Trophoblast cell (in vitro differentiated cells and primary cell): Measurements from ENCODE around the gene FIGNL2.

Experiments
- DNase-seq, 2 donors: peaks; one replicate each; pipeline ENCODE4 v3.0.0-alpha.2; 2016
- H2AFZ ChIP-seq: 2 replicates; pipeline ENCODE4 v1.6.1; 2013; ENCODE audit warnings: low read length, moderate library complexity, mild to moderate bottlenecking; ENCODE audit not compliant: insufficient read depth, poor library complexity
- H2AK5ac ChIP-seq: 2 replicates; pipeline ENCODE4 v1.6.1; 2013; ENCODE audit warnings: mild to moderate bottlenecking, low read length
- H2BK120ac ChIP-seq: 2 replicates; pipeline ENCODE4 v1.6.1; 2013; ENCODE audit warnings: low read length, mild to moderate bottlenecking, moderate library complexity; ENCODE audit not compliant: insufficient read depth, poor library complexity
- H2BK12ac ChIP-seq: 2 replicates; pipeline ENCODE4 v1.6.1; 2013; ENCODE audit warnings: mild to moderate bottlenecking, low read length, moderate library complexity
- H2BK5ac ChIP-seq: 2 replicates; pipeline ENCODE4 v1.6.1; 2013; ENCODE audit warnings: low read length, low read depth, moderate library complexity, mild to moderate bottlenecking; ENCODE audit not compliant: poor library complexity
- H3K14ac ChIP-seq: 2 replicates; pipeline ENCODE4 v1.6.1; 2013; ENCODE audit warnings: mild to moderate bottlenecking, low read length
- H3K18ac ChIP-seq: 2 replicates; pipeline ENCODE4 v1.6.1; 2013; ENCODE audit warnings: mild to moderate bottlenecking, low read length
- H3K23ac ChIP-seq: 2 replicates; pipeline ENCODE4 v1.6.1; 2013; ENCODE audit warnings: low read length
- H3K27ac ChIP-seq: 2 replicates; pipeline ENCODE4 v1.5.1; 2013; ENCODE audit warnings: low read depth, mild to moderate bottlenecking, inconsistent platforms, low read length, moderate library complexity
- H3K27me3 ChIP-seq: 2 replicates; pipeline ENCODE4 v1.6.1; 2013; ENCODE audit warnings: inconsistent platforms, mild to moderate bottlenecking, low read length, moderate library complexity; ENCODE audit not compliant: insufficient read depth
- H3K36me3 ChIP-seq, 2 experiments: 1 replicate in 1 of 2; 2 replicates in 1 of 2; pipeline ENCODE4 v1.6.1; 2013; ENCODE audit warnings: low read length in 2 of 2, mild to moderate bottlenecking in 2 of 2, moderate library complexity in 1 of 2; ENCODE audit not compliant: insufficient read depth in 2 of 2, control insufficient read depth in 1 of 2
- H3K4ac ChIP-seq: 2 replicates; pipeline ENCODE4 v1.6.1; 2013; ENCODE audit warnings: low read depth, mild to moderate bottlenecking, low read length, moderate library complexity
- H3K4me1 ChIP-seq, 2 experiments: 1 replicate in 1 of 2; 2 replicates in 1 of 2; pipeline ENCODE4 v1.6.1; 2013; ENCODE audit warnings: low read length in 2 of 2, mild to moderate bottlenecking in 2 of 2, moderate library complexity in 1 of 2; ENCODE audit not compliant: insufficient read depth in 2 of 2, control insufficient read depth in 1 of 2
- H3K4me2 ChIP-seq: 2 replicates; pipeline ENCODE4 v1.6.1; 2013; ENCODE audit warnings: inconsistent platforms, mild to moderate bottlenecking, low read length, moderate library complexity
- H3K4me3 ChIP-seq: 2 replicates; pipeline ENCODE4 v1.5.1; 2013; ENCODE audit warnings: mild to moderate bottlenecking, low read depth, low read length, inconsistent platforms
- H3K79me1 ChIP-seq: one replicate; pipeline ENCODE4 v1.6.1; 2013; ENCODE audit warnings: low read length
- H3K79me2 ChIP-seq: 2 replicates; pipeline ENCODE4 v1.6.1; 2013; ENCODE audit warnings: low read length, mild to moderate bottlenecking; ENCODE audit not compliant: control insufficient read depth, insufficient read depth, poor library complexity
- H3K9ac ChIP-seq: 2 replicates; pipeline ENCODE4 v1.6.1; 2013; ENCODE audit warnings: mild to moderate bottlenecking, low read length
- H3K9me3 ChIP-seq: 2 replicates; pipeline ENCODE4 v1.6.1; 2013; ENCODE audit warnings: low read depth, mild to moderate bottlenecking, control low read depth, inconsistent platforms, low read length; ENCODE audit not compliant: insufficient read depth
- H4K12ac ChIP-seq: 2 replicates; pipeline ENCODE4 v1.6.1; 2013; ENCODE audit warnings: low read depth, mild to moderate bottlenecking, low read length, moderate library complexity
- H4K8ac ChIP-seq: 2 replicates; pipeline ENCODE4 v1.6.1; 2013; ENCODE audit warnings: low read depth, mild to moderate bottlenecking, low read length, moderate library complexity
- H4K91ac ChIP-seq: one replicate; pipeline ENCODE4 v1.6.1; 2013; ENCODE audit warnings: low read depth, mild to moderate bottlenecking, low read length, moderate library complexity
- WGBS: extraction: QIAGEN DNeasy Blood & Tissue Kit; methylation state at CpG from one replicate; pipeline ENCODE4 v1.1.7; 2013; ENCODE audit warnings: missing lambda C conversion rate; ENCODE audit not compliant: insufficient read length, insufficient coverage; ENCODE audit errors: extremely low coverage; 5-methylcytosine and 5-hydroxymethylcytosine counted together

FIGNL2 gene

DNA sequence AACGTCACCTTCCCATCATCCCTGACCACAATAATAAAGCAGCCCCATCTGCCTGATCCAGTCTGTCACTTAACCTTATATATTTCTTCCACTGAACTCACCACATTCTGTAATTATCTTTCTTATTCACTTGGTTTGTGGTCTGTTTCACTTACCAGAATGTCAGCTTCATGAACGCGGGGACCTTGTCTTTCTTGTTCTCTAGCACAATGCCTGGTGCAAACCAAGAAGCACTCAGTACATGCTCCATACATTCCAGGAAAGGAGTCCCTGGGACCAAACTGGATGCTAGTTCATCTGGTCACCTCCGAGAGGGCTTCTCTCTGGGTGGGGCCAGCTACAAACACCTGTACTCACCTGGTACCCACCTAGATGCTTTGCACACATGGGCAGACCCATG lies 22.0 kb upstream of the FIGNL2 start:
- H2BK5ac ChIP-seq = no peak overlapping the region
- no peak overlapping the region for H3K23ac ChIP-seq
- H4K12ac ChIP-seq = no peak overlapping the region
- WGBS = no CpG with 5 or more reads among the region's 4 CpGs
- no peak overlapping the region for H2BK120ac ChIP-seq
- H3K27ac ChIP-seq = no peak overlapping the region
- no peak overlapping the region for H2AK5ac ChIP-seq
- H3K9me3 ChIP-seq = no peaks in the 10 kb centered on the region
- no peak for DNase-seq
- H3K79me1 ChIP-seq = peaks cover 24% of the 10 kb centered on the region
- no peak overlapping the region for H3K9ac ChIP-seq
- H3K79me2 ChIP-seq = no peaks in the 10 kb centered on the region
- H3K4me1 ChIP-seq = peaks cover 23 to 29% of the 10 kb centered on the region in 2 experiments
- no peak overlapping the region for H3K4me2 ChIP-seq
- no peak overlapping the region for H4K8ac ChIP-seq
- H2AFZ ChIP-seq = no peak overlapping the region
- H4K91ac ChIP-seq = no peak overlapping the region
- no peak overlapping the region for H3K4me3 ChIP-seq
- H3K4ac ChIP-seq = no peak overlapping the region
- H3K27me3 ChIP-seq = no peaks in the 10 kb centered on the region
- no peak overlapping the region for H2BK12ac ChIP-seq
- H3K14ac ChIP-seq = no peak overlapping the region
- H3K18ac ChIP-seq = no peak overlapping the region
- H3K36me3 ChIP-seq = no peaks in the 10 kb centered on the region

GRCh38 chr12:51869931-51870330 lies 21.4 kb upstream of the FIGNL2 start:
- Histone ChIP-seq H3K23ac (no peak overlapping the region), H3K9me3 (no peaks in the 10 kb centered on the region)
- no CpG with 5 or more reads among the region's 3 CpGs for WGBS

GRCh38 chr12:51869496-51869865 lies 21.0 kb upstream of the FIGNL2 start:
- peak overlapping the region; percentile 1 for H3K4ac ChIP-seq
- H3K23ac ChIP-seq = no peak overlapping the region
- H3K79me1 ChIP-seq = peaks cover 27% of the 10 kb centered on the region
- peak overlapping the region; percentile 42 for H2AK5ac ChIP-seq
- no peak for DNase-seq
- H3K27ac ChIP-seq = peak overlapping the region; percentile 1
- H3K36me3 ChIP-seq = no peaks in the 10 kb centered on the region
- H2BK5ac ChIP-seq = no peak overlapping the region
- H2BK120ac ChIP-seq = peak overlapping the region; percentile 3
- no peaks in the 10 kb centered on the region for H3K27me3 ChIP-seq
- peaks cover 33 to 39% of the 10 kb centered on the region in 2 experiments for H3K4me1 ChIP-seq
- peak overlapping the region; percentile 6 for H4K8ac ChIP-seq
- no peaks in the 10 kb centered on the region for H3K9me3 ChIP-seq
- no peak overlapping the region for H2AFZ ChIP-seq
- H3K79me2 ChIP-seq = no peaks in the 10 kb centered on the region
- H3K14ac ChIP-seq = peak overlapping the region; percentile 22
- H3K4me2 ChIP-seq = peak overlapping the region; percentile 94
- H4K12ac ChIP-seq = no peak overlapping the region
- H3K18ac ChIP-seq = peak overlapping the region; percentile 28
- H3K4me3 ChIP-seq = no peak overlapping the region
- peak overlapping the region; percentile 70 for H2BK12ac ChIP-seq
- H3K9ac ChIP-seq = no peak overlapping the region
- H4K91ac ChIP-seq = peak overlapping the region; percentile 38
- no CpG with 5 or more reads among the region's 20 CpGs for WGBS

More at GRCh38 chr12:51869931-51870330, 21.4 kb upstream of the FIGNL2 start:
- no peak for DNase-seq
- Histone ChIP-seq H3K79me1 (peaks cover 24% of the 10 kb centered on the region), H2BK5ac (no peak overlapping the region), H3K18ac (peak overlapping the region; percentile 28), H3K4me3 (no peak overlapping the region), H3K27ac (no peak overlapping the region), H3K9ac (no peak overlapping the region), H3K4me1 (peaks cover 29 to 34% of the 10 kb centered on the region in 2 experiments), H4K12ac (no peak overlapping the region), H3K4ac (peak overlapping the region; percentile 1), H3K36me3 (no peaks in the 10 kb centered on the region), H4K91ac (peak overlapping the region; percentile 38), H4K8ac (peak overlapping the region; percentile 6), H2BK120ac (peak overlapping the region; percentile 3), H3K14ac (peak overlapping the region; percentile 21), H2BK12ac (peak overlapping the region; percentile 70), H3K27me3 (no peaks in the 10 kb centered on the region), H3K4me2 (peak overlapping the region; percentile 94), H3K79me2 (no peaks in the 10 kb centered on the region), H2AK5ac (peak overlapping the region; percentile 42), H2AFZ (no peak overlapping the region)

DNA sequence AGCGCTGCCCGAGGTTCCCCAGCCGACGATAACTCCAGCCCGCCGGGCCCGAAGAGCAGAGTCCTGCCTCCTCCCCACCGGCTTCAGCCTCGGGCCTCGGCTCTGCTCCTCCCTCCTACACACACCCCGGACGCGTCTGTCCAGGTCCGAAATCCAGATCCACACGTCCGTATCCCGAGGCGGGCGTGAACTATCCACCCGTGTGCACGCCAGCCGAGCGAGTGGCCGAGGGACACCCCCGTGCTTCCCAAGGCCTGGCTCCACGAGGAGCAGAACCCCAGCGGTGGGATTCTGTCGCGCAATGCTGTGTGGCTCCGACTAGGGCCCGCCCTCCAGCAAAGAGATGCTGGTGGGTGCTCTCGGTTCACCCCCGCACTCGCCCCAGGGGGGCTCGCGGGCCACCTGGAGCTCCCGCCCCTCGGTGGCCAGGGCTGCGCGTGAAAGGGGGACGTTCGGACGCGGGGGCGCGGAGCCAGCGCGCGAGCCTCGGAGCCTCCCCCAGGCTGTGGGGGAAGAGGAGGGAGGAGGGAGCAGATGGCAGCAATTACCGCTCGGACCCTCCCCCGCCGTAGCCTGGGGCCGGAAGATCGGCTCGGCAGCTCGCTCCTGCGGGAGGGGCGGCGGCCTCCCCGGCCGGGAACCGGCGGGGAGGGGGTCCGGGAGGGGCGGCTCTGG lies 20.4 kb upstream of the FIGNL2 start:
- Histone ChIP-seq H3K23ac (no peak overlapping the region), H3K14ac (peak overlapping the region; percentile 31), H4K8ac (peak overlapping the region; percentile 47), H3K4ac (peak overlapping the region; percentile 10), H3K27me3 (no peaks in the 10 kb centered on the region), H3K9ac (peak overlapping the region; percentile 52), H3K79me2 (no peaks in the 10 kb centered on the region), H2AFZ (peak overlapping the region; percentile 21), H4K91ac (peak overlapping the region; percentile 87), H3K36me3 (no peaks in the 10 kb centered on the region), H3K18ac (peak overlapping the region; percentile 43), H3K4me2 (peak overlapping the region; percentile 94), H3K27ac (peak overlapping the region; percentile 49), H2BK5ac (peak overlapping the region; percentile 15), H2BK120ac (peak overlapping the region; percentile 82), H3K79me1 (peaks cover 30% of the 10 kb centered on the region), H3K4me1 (peaks cover 35 to 41% of the 10 kb centered on the region in 2 experiments), H2AK5ac (no peak overlapping the region), H4K12ac (peak overlapping the region; percentile 12), H3K9me3 (no peaks in the 10 kb centered on the region), H3K4me3 (peak overlapping the region; percentile 65), H2BK12ac (peak overlapping the region; percentile 42)
- no CpG with 5 or more reads among the region's 67 CpGs for WGBS
- DNase-seq = peak in 1 of 2 donors; percentile 38
